Activated effector memory CD4-positive, alpha-beta T cell treated with anti-CD3 and anti-CD28 coated beads, Interleukin-2, amount 50 U/mL, for 16 hours (primary cell): ENCODE data around the gene GDAP1L1.
"Not testable (repeated sequence)": the region's sequence is repeated elsewhere in the genome, so short reads cannot be mapped to it uniquely, and the experiment has no call there.

Source experiments
- DNase-seq: peaks from one replicate; pipeline ENCODE4 v3.0.0-alpha.2; 2020

GDAP1L1 gene

GRCh38 chr20:44256961-44257360 is 9.9 kb downstream of the GDAP1L1 start:
- no peak for DNase-seq

GRCh38 chr20:44258226-44258890 is 11.2 kb downstream of the GDAP1L1 start:
- no peak for DNase-seq

GRCh38 chr20:44264287-44264686 is 17.2 kb downstream of the GDAP1L1 start:
- no peak for DNase-seq

GRCh38 chr20:44268802-44269201 is 21.7 kb downstream of the GDAP1L1 start:
- DNase-seq, result no peak

GRCh38 chr20:44271915-44272663 is 25.0 kb downstream of the GDAP1L1 start:
- no peak for DNase-seq

GRCh38 chr20:44273231-44274215 is 26.4 kb downstream of the GDAP1L1 start:
- DNase-seq, result no peak

GRCh38 chr20:44274303-44275017 is 27.4 kb downstream of the GDAP1L1 start:
- no peak for DNase-seq

GRCh38 chr20:44279228-44279627 is 32.1 kb downstream of the GDAP1L1 start:
- DNase-seq, result no peak

- no peak for DNase-seq
Observed at GRCh38 chr20:44280387-44280786, 33.3 kb downstream of the GDAP1L1 start.

GRCh38 chr20:44282192-44282591 is 35.1 kb downstream of the GDAP1L1 start:
- no peak for DNase-seq

- DNase-seq, result no peak
Observed at GRCh38 chr20:44284032-44284431, 36.9 kb downstream of the GDAP1L1 start.

GRCh38 chr20:44287272-44288097 is 40.4 kb downstream of the GDAP1L1 start:
- DNase-seq, result no peak

GRCh38 chr20:44288252-44288651 is 41.1 kb downstream of the GDAP1L1 start:
- DNase-seq, result no peak

GRCh38 chr20:44291754-44292153 is 44.6 kb downstream of the GDAP1L1 start:
- DNase-seq, result no peak

- DNase-seq, result no peak
Observed at GRCh38 chr20:44296011-44296410, 48.9 kb downstream of the GDAP1L1 start.

GRCh38 chr20:44297721-44298120 is 50.6 kb downstream of the GDAP1L1 start:
- DNase-seq, result no peak

- not testable (repeated sequence) for DNase-seq
Observed at GRCh38 chr20:44299011-44299535, 52.0 kb downstream of the GDAP1L1 start.

- DNase-seq, result no peak
Observed at GRCh38 chr20:44301285-44301684, 54.2 kb downstream of the GDAP1L1 start.

- DNase-seq, result no peak
Observed at GRCh38 chr20:44302026-44302669, 55.0 kb downstream of the GDAP1L1 start.

GRCh38 chr20:44302736-44303135 is 55.6 kb downstream of the GDAP1L1 start:
- DNase-seq, result no peak

- no peak for DNase-seq
Observed at GRCh38 chr20:44304383-44304782, 57.3 kb downstream of the GDAP1L1 start.
